Naive thymus-derived CD4-positive, alpha-beta T cell (primary cell): ENCODE measurements around the gene ZNF654. TPM values are rescaled to one million over a fixed set of nuclear protein-coding genes. Genes with fewer than 3 reads are reported as not detected.
A peak's percentile ranks its signal among the peaks of the same experiment; 100 is the strongest.
"Not testable (repeated sequence)": the region's sequence is repeated elsewhere in the genome, so short reads cannot be mapped to it uniquely, and the experiment has no call there.

ENCODE experiments used
- ATAC-seq: fragments of 150-1000 bp; cut with Tn5 transposase; 2 replicates; pipeline ENCODE4 v1.10.0; 2021; ENCODE audit warnings: mild to moderate bottlenecking, moderate library complexity
- CTCF ChIA-PET: fragments of 350-600 bp; sonication (Branson Sonifier 250); formaldehyde crosslinking; loops from one replicate; lab custom pipeline; 2021; ENCODE audit warnings: antibody characterized with exemption; lab: Charles Lee
- POLR2A ChIA-PET: fragments of 350-600 bp; sonication (Branson Sonifier 250); formaldehyde crosslinking; loops from one replicate; lab custom pipeline; 2021; ENCODE audit warnings: antibody characterized with exemption, inconsistent platforms; lab: Charles Lee
- DNase-seq, 9 donors: peaks; one replicate each; pipeline versions ENCODE4 v3.0.0 to v3.0.0-alpha.2; 2020 to 2022; ENCODE audit warnings: mixed read lengths in 1 of 9
- H3K27ac ChIP-seq: one replicate; pipeline ENCODE4 v1.7.0; 2013; ENCODE audit warnings: mild to moderate bottlenecking, low read depth, low read length, moderate library complexity
- H3K27me3 ChIP-seq, 2 donors: one replicate each; pipeline ENCODE4 v1.7.0; 2013; ENCODE audit warnings: low read length in 2 of 2, mild to moderate bottlenecking in 2 of 2, moderate library complexity in 2 of 2; ENCODE audit not compliant: control insufficient read depth in 2 of 2, insufficient read depth in 2 of 2
- H3K36me3 ChIP-seq, 3 experiments: 1 replicate in 2 of 3; 2 replicates in 1 of 3; pipeline ENCODE4 v1.7.0; 2013; ENCODE audit warnings: low read length in 3 of 3, mild to moderate bottlenecking in 3 of 3, moderate library complexity in 1 of 3; ENCODE audit not compliant: insufficient read depth in 3 of 3, control insufficient read depth in 2 of 3
- H3K4me1 ChIP-seq, 2 donors: one replicate each; pipeline ENCODE4 v1.7.0; 2013; ENCODE audit warnings: low read length in 2 of 2, mild to moderate bottlenecking in 2 of 2, moderate library complexity in 1 of 2; ENCODE audit not compliant: control insufficient read depth in 2 of 2, insufficient read depth in 2 of 2
- H3K4me3 ChIP-seq: 2 replicates; pipeline ENCODE4 v1.7.0; 2013; ENCODE audit warnings: mild to moderate bottlenecking, low read length
- H3K9me3 ChIP-seq, 3 experiments: 1 replicate in 2 of 3; 2 replicates in 1 of 3; pipeline ENCODE4 v1.7.0; 2013; ENCODE audit warnings: low read length in 3 of 3; ENCODE audit not compliant: control insufficient read depth in 2 of 3
- H3K27ac Mint-ChIP-seq, 9 donors: one replicate each; pipeline ENCODE4 v1.8.0; 2020 to 2022; ENCODE audit warnings: mixed read lengths in 9 of 9, mild to moderate bottlenecking in 8 of 9, moderate library complexity in 5 of 9, inconsistent platforms in 2 of 9
- H3K27me3 Mint-ChIP-seq, 5 donors: one replicate each; pipeline ENCODE4 v1.8.0; 2021 to 2022; ENCODE audit warnings: mixed read lengths in 5 of 5, mild to moderate bottlenecking in 1 of 5
- H3K36me3 Mint-ChIP-seq, 5 donors: one replicate each; pipeline ENCODE4 v1.8.0; 2020 to 2022; ENCODE audit warnings: mixed read lengths in 5 of 5, mild to moderate bottlenecking in 3 of 5, inconsistent platforms in 1 of 5
- H3K4me1 Mint-ChIP-seq, 7 donors: one replicate each; pipeline ENCODE4 v1.8.0; 2020 to 2022; ENCODE audit warnings: mixed read lengths in 7 of 7, mild to moderate bottlenecking in 3 of 7, inconsistent platforms in 1 of 7
- H3K4me3 Mint-ChIP-seq, 10 donors: one replicate each; pipeline ENCODE4 v1.8.0; 2020 to 2022; ENCODE audit warnings: mild to moderate bottlenecking in 10 of 10, mixed read lengths in 10 of 10, moderate library complexity in 6 of 10, inconsistent platforms in 2 of 10
- H3K9me3 Mint-ChIP-seq, 11 donors: one replicate each; pipeline ENCODE4 v1.8.0; 2020 to 2022; ENCODE audit warnings: mixed read lengths in 11 of 11, mild to moderate bottlenecking in 4 of 11, inconsistent platforms in 1 of 11, moderate library complexity in 1 of 11
- intact Hi-C, 2 donors: fragments of 100-400 bp; cut with micrococcal nuclease; formaldehyde crosslinking; loops; one replicate each; pipeline ENCODE4 v1.15.1; 2023
- polyA plus RNA-seq, 2 donors: library from polyadenylated mRNA; unstranded; fragments of 300-500 nt; fragmentation: Illumina TruSeq; gene quantifications; one replicate each; pipeline ENCODE4 v1.2.3, GENCODE V29; 2021
- total RNA-seq, 6 experiments: library from RNA in 5 of 6; stranded (reverse) in 5 of 6; gene quantifications; 1 replicate in 5 of 6; 2 replicates in 1 of 6; pipeline ENCODE4 v1.2.3 and lab custom pipeline; 2021 to 2026

The ZNF654 gene
- total and polyA plus RNA-seq, 7 experiments from 2014 or later: 11.4 to 32.2 (median 13.3) TPM

GRCh38 chr3:88114878-88115549 is 56.0 kb downstream of the ZNF654 start:
- POLR2A ChIA-PET: no interaction called here
- DNase-seq (no peak), ATAC-seq (no peak)
- intact Hi-C loops: loop anchor here (2.0 to 10.0 kb wide), 2 partner anchors 16 to 210 kb away; no protein-coding TSS in a partner anchor
- Histone ChIP-seq H3K27me3 (no peaks in the 10 kb centered on the region), H3K27ac (no peak overlapping the region), H3K9me3 (no peaks in the 10 kb centered on the region), H3K4me3 (no peak overlapping the region), H3K4me1 (no peaks in the 10 kb centered on the region), H3K36me3 (peaks cover 0 to 21% (median 6%) of the 10 kb centered on the region in 3 experiments)
- no peak overlapping the region for H3K27ac Mint-ChIP-seq
- peaks cover 0 to 37% (median 24%) of the 10 kb centered on the region in 5 donors for H3K36me3 Mint-ChIP-seq
- CTCF ChIA-PET: interaction anchor here (3.1 to 3.7 kb wide), 2 partner anchors 343 to 764 kb away, joined by 18 to 31 read pairs; no protein-coding TSS in a partner anchor
- no peaks in the 10 kb centered on the region for H3K27me3 Mint-ChIP-seq
- no peak overlapping the region for H3K4me3 Mint-ChIP-seq
- H3K4me1 Mint-ChIP-seq: peaks cover 2 to 28% (median 22%) of the 10 kb centered on the region in 7 donors
- peaks cover 0 to 6% (median 0%) of the 10 kb centered on the region in 11 donors for H3K9me3 Mint-ChIP-seq

DNA sequence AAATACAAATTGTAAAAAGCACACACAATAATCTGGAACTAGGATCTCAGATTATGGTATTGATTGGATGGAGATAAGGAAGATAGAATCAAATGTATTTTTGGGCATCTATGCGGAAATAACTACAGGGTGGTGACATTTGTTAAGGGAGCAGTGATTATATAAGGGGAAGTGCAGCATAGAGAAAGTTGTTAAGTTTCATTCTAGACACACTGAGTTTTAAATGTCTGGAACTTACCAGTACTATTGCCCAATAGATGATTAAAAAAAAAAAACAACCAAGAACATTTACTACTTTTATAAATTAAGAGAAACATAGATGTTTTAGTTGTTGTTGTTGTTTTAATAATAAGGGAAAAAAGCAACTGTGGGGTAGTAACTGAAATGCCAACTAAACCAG is 58.6 kb downstream of the ZNF654 start:
- H3K4me1 Mint-ChIP-seq: peaks cover 6 to 35% (median 25%) of the 10 kb centered on the region in 7 donors
- no peaks in the 10 kb centered on the region for H3K27me3 Mint-ChIP-seq
- CTCF ChIA-PET: no interaction called here
- H3K27me3 ChIP-seq: no peaks in the 10 kb centered on the region
- H3K36me3 Mint-ChIP-seq: peaks cover 5 to 48% (median 33%) of the 10 kb centered on the region in 5 donors
- DNase-seq (no peak), ATAC-seq (no peak)
- intact Hi-C loops: loop anchor here in 1 of 2 donors (10.0 kb wide), 1 partner anchor 213 kb away; no protein-coding TSS in a partner anchor
- no peak overlapping the region for H3K27ac Mint-ChIP-seq
- H3K9me3 Mint-ChIP-seq: peaks cover 0 to 6% (median 0%) of the 10 kb centered on the region in 11 donors
- peaks cover 0 to 21% (median 6%) of the 10 kb centered on the region in 3 experiments for H3K36me3 ChIP-seq
- H3K4me3 Mint-ChIP-seq: no peak overlapping the region
- H3K27ac ChIP-seq: no peak overlapping the region
- no peaks in the 10 kb centered on the region for H3K9me3 ChIP-seq
- no peak overlapping the region for H3K4me3 ChIP-seq
- H3K4me1 ChIP-seq: no peaks in the 10 kb centered on the region
- POLR2A ChIA-PET: interaction anchor here (1.3 kb wide), 1 partner anchor 32 kb away, joined by 3 read pairs; the partner anchor contains the start of gene C3orf38

DNA sequence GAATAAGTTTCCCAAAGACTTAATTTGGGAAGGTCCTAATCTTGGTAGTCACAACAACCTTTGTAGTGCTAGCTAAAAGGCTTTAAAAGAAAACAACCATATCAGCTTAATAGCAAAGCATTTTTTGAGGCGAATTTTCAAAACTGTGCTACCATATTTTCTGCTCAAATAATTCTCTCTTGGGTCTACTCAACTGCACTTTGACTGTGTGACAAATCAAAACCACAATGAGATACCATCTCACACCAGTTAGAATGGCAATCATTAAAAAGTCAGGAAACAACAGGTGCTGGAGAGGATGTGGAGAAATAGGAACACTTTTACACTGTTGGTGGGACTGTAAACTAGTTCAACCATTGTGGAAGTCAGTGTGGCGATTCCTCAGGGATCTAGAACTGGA is 59.5 kb downstream of the ZNF654 start:
- POLR2A ChIA-PET: interaction anchor here (1.3 kb wide), 1 partner anchor 31 kb away, joined by 3 read pairs; the partner anchor contains the start of gene C3orf38
- H3K9me3 ChIP-seq, H3K4me3 Mint-ChIP-seq, H3K9me3 Mint-ChIP-seq, H3K27ac ChIP-seq, CTCF ChIA-PET, DNase-seq, H3K27ac Mint-ChIP-seq, ATAC-seq, H3K27me3 ChIP-seq, H3K27me3 Mint-ChIP-seq, H3K4me1 ChIP-seq, H3K4me3 ChIP-seq: not testable (repeated sequence)
- Mint-ChIP-seq H3K4me1 (peaks cover 6 to 35% (median 22%) of the 10 kb centered on the region in 7 donors), H3K36me3 (peaks cover 5 to 48% (median 33%) of the 10 kb centered on the region in 5 donors)
- intact Hi-C loops: loop anchor here in 1 of 2 donors (10.0 kb wide), 1 partner anchor 214 kb away; no protein-coding TSS in a partner anchor
- peaks cover 0 to 21% (median 6%) of the 10 kb centered on the region in 3 experiments for H3K36me3 ChIP-seq

DNA sequence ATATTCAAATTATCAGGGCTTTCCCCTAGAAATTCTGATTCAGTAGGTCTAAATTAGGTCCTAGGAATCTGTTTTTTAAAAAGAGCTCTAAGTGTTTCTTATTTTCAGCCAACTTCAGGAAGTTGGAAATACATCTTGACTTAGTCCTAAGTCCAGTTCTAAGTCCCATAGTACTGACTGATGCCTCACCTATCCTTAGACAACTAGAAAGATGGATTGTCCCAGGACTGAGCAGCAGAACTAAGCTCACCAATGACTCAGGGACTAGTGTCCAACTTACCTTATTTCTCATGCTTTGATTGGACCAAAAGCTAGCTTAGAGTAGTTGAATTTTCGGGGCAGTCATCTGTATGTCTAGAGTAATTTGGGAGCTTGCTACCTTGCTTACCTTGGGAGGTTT is 64.5 kb downstream of the ZNF654 start:
- ATAC-seq: no peak
- POLR2A ChIA-PET: interaction anchor here (0.8 kb wide), 1 partner anchor 26 kb away, joined by 4 read pairs; the partner anchor contains the start of gene C3orf38
- Mint-ChIP-seq H3K27me3 (no peaks in the 10 kb centered on the region), H3K4me1 (peaks cover 8 to 26% (median 15%) of the 10 kb centered on the region in 7 donors), H3K27ac (no peak overlapping the region), H3K4me3 (no peak overlapping the region), H3K9me3 (peaks cover 0 to under 1% (median 0%) of the 10 kb centered on the region in 11 donors), H3K36me3 (peaks cover 5 to 21% (median 9%) of the 10 kb centered on the region in 5 donors)
- intact Hi-C loops: no loop called here
- no peaks in the 10 kb centered on the region for H3K4me1 ChIP-seq
- CTCF ChIA-PET: interaction anchor here (0.6 to 2.9 kb wide), 2 partner anchors 10 to 28 kb away, joined by 3 to 12 read pairs; no protein-coding TSS in a partner anchor
- no peak for DNase-seq
- H3K4me3 ChIP-seq: no peak overlapping the region
- H3K27me3 ChIP-seq: no peaks in the 10 kb centered on the region
- H3K36me3 ChIP-seq: peaks cover 0 to 3% (median 0%) of the 10 kb centered on the region in 3 experiments
- no peak overlapping the region for H3K27ac ChIP-seq
- no peaks in the 10 kb centered on the region for H3K9me3 ChIP-seq

- CTCF ChIA-PET: interaction anchor here (1.1 kb wide), 2 partner anchors 18 to 127 kb away, joined by 3 read pairs; no protein-coding TSS in a partner anchor
- Mint-ChIP-seq H3K27me3 (no peaks in the 10 kb centered on the region), H3K9me3 (no peaks in the 10 kb centered on the region), H3K4me3 (no peak overlapping the region), H3K36me3 (peaks cover 4 to 24% (median 19%) of the 10 kb centered on the region in 5 donors), H3K27ac (no peak overlapping the region), H3K4me1 (peaks cover 0 to 12% (median 6%) of the 10 kb centered on the region in 7 donors)
- intact Hi-C loops: loop anchor here in 1 of 2 donors (2.0 kb wide), 1 partner anchor 17 kb away; no protein-coding TSS in a partner anchor
- H3K4me3 ChIP-seq: no peak overlapping the region
- POLR2A ChIA-PET: interaction anchor here (0.9 kb wide), 1 partner anchor 14 kb away, joined by 4 read pairs; no protein-coding TSS in a partner anchor
- H3K36me3 ChIP-seq: peaks cover 0 to 15% (median 10%) of the 10 kb centered on the region in 3 experiments
- no peaks in the 10 kb centered on the region for H3K9me3 ChIP-seq
- DNase-seq: no peak
- ATAC-seq: no peak
- H3K4me1 ChIP-seq: no peaks in the 10 kb centered on the region
- H3K27me3 ChIP-seq: no peaks in the 10 kb centered on the region
- no peak overlapping the region for H3K27ac ChIP-seq
Measured at GRCh38 chr3:88131695-88132094, 72.6 kb downstream of the ZNF654 start.

DNA sequence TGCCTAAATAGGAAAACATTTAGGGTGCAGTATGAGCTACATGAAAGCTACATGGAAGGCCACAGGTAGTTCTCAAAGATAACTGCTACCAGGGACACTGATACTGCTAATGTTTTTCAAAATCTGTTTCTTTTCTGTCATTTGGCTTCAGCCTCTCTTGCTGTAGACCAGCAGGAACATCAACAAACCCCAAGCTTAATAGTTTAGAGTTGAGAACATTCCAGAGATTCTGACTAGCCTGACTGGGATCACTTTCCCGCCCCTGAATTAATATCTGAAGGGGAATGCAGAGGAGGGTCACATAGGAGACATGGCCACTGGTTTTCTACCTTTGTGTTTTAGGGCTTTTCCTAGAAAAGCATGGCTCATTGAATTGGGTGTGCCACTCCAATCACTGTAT is 73.8 kb downstream of the ZNF654 start:
- Histone ChIP-seq H3K4me1 (no peaks in the 10 kb centered on the region), H3K36me3 (peaks cover 0 to 15% (median 10%) of the 10 kb centered on the region in 3 experiments), H3K27ac (no peak overlapping the region), H3K27me3 (no peaks in the 10 kb centered on the region), H3K9me3 (no peaks in the 10 kb centered on the region), H3K4me3 (no peak overlapping the region)
- ChIA-PET CTCF (interaction anchor here (1.1 kb wide), 1 partner anchor 128 kb away, joined by 3 read pairs; no protein-coding TSS in a partner anchor), POLR2A (no interaction called here)
- Mint-ChIP-seq H3K4me3 (no peak overlapping the region), H3K36me3 (peaks cover 4 to 26% (median 16%) of the 10 kb centered on the region in 5 donors), H3K27me3 (no peaks in the 10 kb centered on the region), H3K9me3 (no peaks in the 10 kb centered on the region), H3K27ac (peak overlapping the region in 3 of 9 donors; percentile 2 to 56 (median 23)), H3K4me1 (peaks cover 0 to 3% (median 0%) of the 10 kb centered on the region in 7 donors)
- intact Hi-C loops: no loop called here
- ATAC-seq (no peak), DNase-seq (no peak)
